HepG2 (cell line): ENCODE measurements around the gene ATXN7L2.

Experiments used
- BHLHE40 ChIP-seq: IDR thresholded peaks from 2 replicates; pipeline ENCODE4 v1.6.1; 2011; ENCODE audit warnings: low read length, improper control_type of control experiment
- ZNF776 ChIP-seq: sonication (generic); formaldehyde crosslinking; IDR thresholded peaks from 2 replicates; pipeline ENCODE4 v1.4.0; 2020; ENCODE audit warnings: mild to moderate bottlenecking, missing genetic modification reagents

- TF ChIP-seq BHLHE40: no peak
- TF ChIP-seq ZNF776: no peak
Observed at GRCh38 chr1:109531380-109531779, 47.7 kb downstream of the ATXN7L2 start.
